ENCODE results near the gene QPRT. TPM values are rescaled to one million over a fixed set of nuclear protein-coding genes. Genes with fewer than 3 reads are reported as not detected.
A peak's percentile ranks its signal among the peaks of the same experiment; 100 is the strongest.

QPRT gene
- total RNA-seq, 3 donors from 2014 or later (not counting 1 experiment from before 2014, with no cell fraction given): 2.5 to 6.3 (median 4.7) TPM

- H3K36me3 Mint-ChIP-seq: no peaks in the 10 kb centered on the region
- H3K4me3 ChIP-seq (ENCODE audit: low read length): no peak overlapping the region
- H3K27me3 Mint-ChIP-seq (ENCODE audit: low read depth in 2 of 2): no peaks in the 10 kb centered on the region
- H3K36me3 ChIP-seq (ENCODE audit: control insufficient read depth, insufficient read depth, low read length): peaks cover 4% of the 10 kb centered on the region
- DNase-seq (peak in 1 of 2 donors; percentile 51), ATAC-seq (peak in 2 of 3 donors; percentile 43 to 45)
- H3K4me3 Mint-ChIP-seq: no peak overlapping the region
- no peak overlapping the region for H3K27ac ChIP-seq (ENCODE audit: low read length)
- WGBS (ENCODE audit: insufficient coverage): 50% methylated on average over 2 of the region's 3 CpGs
- no peaks in the 10 kb centered on the region for H3K9me3 ChIP-seq (ENCODE audit: control insufficient read depth, insufficient read depth, low read length)
- no peaks in the 10 kb centered on the region for H3K27me3 ChIP-seq (ENCODE audit: control insufficient read depth, insufficient read depth, low read length)
- H3K27ac Mint-ChIP-seq: peak overlapping the region; percentile 8 to 19
- peaks cover 16 to 38% of the 10 kb centered on the region in 2 donors for H3K4me1 Mint-ChIP-seq
- TF ChIP-seq CTCF (IDR thresholded peaks at IDR 0.05): no peak
- intact Hi-C loops (cut with micrococcal nuclease): no loop called here
- H3K9me3 Mint-ChIP-seq: no peaks in the 10 kb centered on the region
- H3K4me1 ChIP-seq (ENCODE audit: control insufficient read depth, insufficient read depth, low read length): peaks cover 34% of the 10 kb centered on the region
Observed at GRCh38 chr16:29675811-29676643, 3.0 kb upstream of the QPRT start.

GRCh38 chr16:29676989-29677785 is 1.8 kb upstream of the QPRT start:
- no peaks in the 10 kb centered on the region for H3K9me3 ChIP-seq (ENCODE audit: control insufficient read depth, insufficient read depth, low read length)
- intact Hi-C loops (cut with micrococcal nuclease): no loop called here
- DNase-seq: no peak
- no peak overlapping the region for H3K4me3 ChIP-seq (ENCODE audit: low read length)
- H3K36me3 ChIP-seq (ENCODE audit: control insufficient read depth, insufficient read depth, low read length): no peaks in the 10 kb centered on the region
- peaks cover 10 to 33% of the 10 kb centered on the region in 2 donors for H3K4me1 Mint-ChIP-seq
- H3K27ac Mint-ChIP-seq: peak overlapping the region in 1 of 2 donors; percentile 8
- H3K9me3 Mint-ChIP-seq: no peaks in the 10 kb centered on the region
- no peak for TF ChIP-seq CTCF (IDR thresholded peaks at IDR 0.05)
- H3K4me1 ChIP-seq (ENCODE audit: control insufficient read depth, insufficient read depth, low read length): peaks cover 30% of the 10 kb centered on the region
- no peak overlapping the region for H3K27ac ChIP-seq (ENCODE audit: low read length)
- 91% methylated on average over 23 of the region's 23 CpGs for WGBS (ENCODE audit: insufficient coverage)
- no peaks in the 10 kb centered on the region for H3K36me3 Mint-ChIP-seq
- ATAC-seq: no peak
- no peak overlapping the region for H3K4me3 Mint-ChIP-seq
- H3K27me3 Mint-ChIP-seq (ENCODE audit: low read depth in 2 of 2): no peaks in the 10 kb centered on the region
- H3K27me3 ChIP-seq (ENCODE audit: control insufficient read depth, insufficient read depth, low read length): no peaks in the 10 kb centered on the region

- no peak for ATAC-seq
- Histone ChIP-seq H3K27ac (ENCODE audit: low read length) (no peak overlapping the region), H3K4me1 (ENCODE audit: control insufficient read depth, insufficient read depth, low read length) (peaks cover 27% of the 10 kb centered on the region), H3K27me3 (ENCODE audit: control insufficient read depth, insufficient read depth, low read length) (no peaks in the 10 kb centered on the region), H3K9me3 (ENCODE audit: control insufficient read depth, insufficient read depth, low read length) (no peaks in the 10 kb centered on the region), H3K36me3 (ENCODE audit: control insufficient read depth, insufficient read depth, low read length) (no peaks in the 10 kb centered on the region), H3K4me3 (ENCODE audit: low read length) (no peak overlapping the region)
- no peaks in the 10 kb centered on the region for H3K27me3 Mint-ChIP-seq (ENCODE audit: low read depth in 2 of 2)
- 86% methylated on average over 10 of the region's 10 CpGs for WGBS (ENCODE audit: insufficient coverage)
- no peaks in the 10 kb centered on the region for H3K36me3 Mint-ChIP-seq
- intact Hi-C loops (cut with micrococcal nuclease): no loop called here
- peak overlapping the region; percentile 53 to 82 for H3K27ac Mint-ChIP-seq
- no peaks in the 10 kb centered on the region for H3K9me3 Mint-ChIP-seq
- H3K4me1 Mint-ChIP-seq: peaks cover 10 to 15% of the 10 kb centered on the region in 2 donors
- no peak for TF ChIP-seq CTCF (IDR thresholded peaks at IDR 0.05)
- peak overlapping the region; percentile 76 for H3K4me3 Mint-ChIP-seq
- DNase-seq: no peak
Observed at GRCh38 chr16:29680180-29680598, 1.2 kb downstream of the QPRT start.
